ENCODE measurements around the gene DNAH3.
"Not testable (repeated sequence)": the region's sequence is repeated elsewhere in the genome, so short reads cannot be mapped to it uniquely, and the experiment has no call there.

The DNAH3 gene, protein sequence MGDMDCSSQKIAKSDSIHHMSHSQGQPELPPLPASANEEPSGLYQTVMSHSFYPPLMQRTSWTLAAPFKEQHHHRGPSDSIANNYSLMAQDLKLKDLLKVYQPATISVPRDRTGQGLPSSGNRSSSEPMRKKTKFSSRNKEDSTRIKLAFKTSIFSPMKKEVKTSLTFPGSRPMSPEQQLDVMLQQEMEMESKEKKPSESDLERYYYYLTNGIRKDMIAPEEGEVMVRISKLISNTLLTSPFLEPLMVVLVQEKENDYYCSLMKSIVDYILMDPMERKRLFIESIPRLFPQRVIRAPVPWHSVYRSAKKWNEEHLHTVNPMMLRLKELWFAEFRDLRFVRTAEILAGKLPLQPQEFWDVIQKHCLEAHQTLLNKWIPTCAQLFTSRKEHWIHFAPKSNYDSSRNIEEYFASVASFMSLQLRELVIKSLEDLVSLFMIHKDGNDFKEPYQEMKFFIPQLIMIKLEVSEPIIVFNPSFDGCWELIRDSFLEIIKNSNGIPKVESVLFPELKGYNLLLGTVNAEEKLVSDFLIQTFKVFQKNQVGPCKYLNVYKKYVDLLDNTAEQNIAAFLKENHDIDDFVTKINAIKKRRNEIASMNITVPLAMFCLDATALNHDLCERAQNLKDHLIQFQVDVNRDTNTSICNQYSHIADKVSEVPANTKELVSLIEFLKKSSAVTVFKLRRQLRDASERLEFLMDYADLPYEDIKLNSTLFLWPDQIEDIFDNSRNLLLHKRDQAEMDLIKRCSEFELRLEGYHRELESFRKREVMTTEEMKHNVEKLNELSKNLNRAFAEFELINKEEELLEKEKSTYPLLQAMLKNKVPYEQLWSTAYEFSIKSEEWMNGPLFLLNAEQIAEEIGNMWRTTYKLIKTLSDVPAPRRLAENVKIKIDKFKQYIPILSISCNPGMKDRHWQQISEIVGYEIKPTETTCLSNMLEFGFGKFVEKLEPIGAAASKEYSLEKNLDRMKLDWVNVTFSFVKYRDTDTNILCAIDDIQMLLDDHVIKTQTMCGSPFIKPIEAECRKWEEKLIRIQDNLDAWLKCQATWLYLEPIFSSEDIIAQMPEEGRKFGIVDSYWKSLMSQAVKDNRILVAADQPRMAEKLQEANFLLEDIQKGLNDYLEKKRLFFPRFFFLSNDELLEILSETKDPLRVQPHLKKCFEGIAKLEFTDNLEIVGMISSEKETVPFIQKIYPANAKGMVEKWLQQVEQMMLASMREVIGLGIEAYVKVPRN (N-terminal part only)

DNA sequence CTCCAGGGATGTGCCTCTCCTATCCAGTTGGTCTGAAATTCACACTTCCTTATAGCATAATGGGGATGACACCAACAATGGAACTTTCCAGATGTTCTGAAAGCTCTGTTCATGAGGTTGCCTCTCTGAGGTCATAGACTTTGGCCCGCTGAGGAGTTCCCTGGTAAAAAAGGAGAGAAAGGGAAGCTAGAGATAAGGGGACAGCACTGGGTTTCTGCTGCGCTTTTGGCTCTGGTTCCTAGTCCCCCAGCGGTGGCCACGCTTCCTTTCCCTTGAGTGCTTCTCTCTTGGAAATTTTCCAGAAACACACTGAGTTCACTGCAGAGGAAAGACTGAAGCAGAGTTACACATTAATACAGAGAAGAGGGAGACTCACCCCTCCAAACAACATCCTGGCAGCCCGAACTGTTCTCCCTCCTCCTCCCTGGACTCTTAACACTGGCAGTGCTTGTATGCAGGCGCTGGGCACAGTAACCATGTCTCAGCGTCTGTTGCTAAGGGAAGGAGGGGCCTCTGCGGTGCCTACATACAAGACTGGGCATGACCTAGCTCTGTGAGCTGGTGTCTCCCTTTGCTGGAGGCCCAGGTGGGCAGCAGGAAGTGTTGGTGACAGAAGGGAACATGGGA is at the start of gene DNAH3:
TSS of gene DNAH3 (minus strand) at position 472 of the 627 bp plus-strand sequence. CDS start 527 bp downstream, outside the sequence.
- TF ChIP-seq, protein P1, sequence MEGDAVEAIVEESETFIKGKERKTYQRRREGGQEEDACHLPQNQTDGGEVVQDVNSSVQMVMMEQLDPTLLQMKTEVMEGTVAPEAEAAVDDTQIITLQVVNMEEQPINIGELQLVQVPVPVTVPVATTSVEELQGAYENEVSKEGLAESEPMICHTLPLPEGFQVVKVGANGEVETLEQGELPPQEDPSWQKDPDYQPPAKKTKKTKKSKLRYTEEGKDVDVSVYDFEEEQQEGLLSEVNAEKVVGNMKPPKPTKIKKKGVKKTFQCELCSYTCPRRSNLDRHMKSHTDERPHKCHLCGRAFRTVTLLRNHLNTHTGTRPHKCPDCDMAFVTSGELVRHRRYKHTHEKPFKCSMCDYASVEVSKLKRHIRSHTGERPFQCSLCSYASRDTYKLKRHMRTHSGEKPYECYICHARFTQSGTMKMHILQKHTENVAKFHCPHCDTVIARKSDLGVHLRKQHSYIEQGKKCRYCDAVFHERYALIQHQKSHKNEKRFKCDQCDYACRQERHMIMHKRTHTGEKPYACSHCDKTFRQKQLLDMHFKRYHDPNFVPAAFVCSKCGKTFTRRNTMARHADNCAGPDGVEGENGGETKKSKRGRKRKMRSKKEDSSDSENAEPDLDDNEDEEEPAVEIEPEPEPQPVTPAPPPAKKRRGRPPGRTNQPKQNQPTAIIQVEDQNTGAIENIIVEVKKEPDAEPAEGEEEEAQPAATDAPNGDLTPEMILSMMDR (IDR thresholded peaks at IDR 0.05; ENCODE audit: low read depth, low read length, missing control alignments) = no peak
- no peak within 1 kb of the TSS for H3K4me3 ChIP-seq (replicated peaks; ENCODE audit: low read depth, low read length)
- DNase-seq (ENCODE audit: extremely low read depth, low read depth) = no peak

DNA sequence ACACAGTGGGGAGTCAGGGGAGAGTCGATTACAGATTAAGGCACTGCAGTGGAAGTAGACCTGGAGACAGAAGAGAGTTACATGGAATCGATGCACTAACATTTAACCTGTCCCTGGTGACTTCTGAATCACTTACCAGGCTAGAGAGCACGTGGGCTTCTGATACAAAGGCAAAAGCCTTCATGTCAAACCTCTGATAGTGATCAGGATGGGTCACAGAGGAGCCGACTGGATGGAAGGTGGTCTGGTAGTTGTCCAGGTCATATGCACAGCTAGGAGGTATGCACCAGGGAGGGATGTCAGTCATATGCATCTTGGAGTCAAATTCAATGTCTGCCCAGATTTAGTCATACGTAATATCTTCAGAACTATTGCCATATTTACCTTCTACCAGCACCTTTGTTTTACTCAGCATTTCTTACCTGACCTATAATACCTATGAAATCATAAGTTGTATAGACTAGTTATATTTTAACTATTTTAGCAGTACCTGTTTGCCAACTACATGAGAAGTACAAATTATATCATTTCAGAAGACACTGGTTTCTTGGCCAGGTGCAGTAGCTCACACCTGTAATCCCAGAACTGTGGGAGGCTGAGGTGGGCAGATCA is 49.1 kb upstream of the DNAH3 start:
- TF ChIP-seq, protein P1 (IDR thresholded peaks at IDR 0.05; ENCODE audit: low read depth, low read length, missing control alignments) = no peak
- H3K4me3 ChIP-seq (replicated peaks; ENCODE audit: low read depth, low read length) = no peak overlapping the region
- DNase-seq (ENCODE audit: extremely low read depth, low read depth) = no peak

DNA sequence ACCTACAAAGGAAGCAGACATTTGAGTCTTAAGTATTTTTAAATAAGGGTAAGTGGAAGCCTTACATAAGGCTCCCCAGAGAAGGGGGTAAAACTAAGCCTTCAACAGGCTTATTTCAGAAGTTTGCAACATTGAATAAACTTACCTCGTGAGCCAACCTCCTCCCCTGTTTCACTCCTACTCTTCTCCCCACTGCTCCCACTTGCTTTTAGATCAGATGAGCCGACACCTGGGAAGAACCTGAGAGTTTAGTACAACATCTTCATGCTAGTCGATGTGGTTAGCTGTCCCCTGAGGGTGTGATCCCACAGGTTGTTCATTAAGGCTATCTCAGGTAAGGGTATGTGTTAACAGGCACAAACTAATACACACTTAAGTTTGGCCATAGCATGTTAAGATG is 47.0 kb upstream of the DNAH3 start:
- H3K4me3 ChIP-seq (replicated peaks; ENCODE audit: low read depth, low read length) = no peak overlapping the region
- DNase-seq (ENCODE audit: extremely low read depth, low read depth) = no peak
- TF ChIP-seq, protein P1 (IDR thresholded peaks at IDR 0.05; ENCODE audit: low read depth, low read length, missing control alignments) = no peak

DNA sequence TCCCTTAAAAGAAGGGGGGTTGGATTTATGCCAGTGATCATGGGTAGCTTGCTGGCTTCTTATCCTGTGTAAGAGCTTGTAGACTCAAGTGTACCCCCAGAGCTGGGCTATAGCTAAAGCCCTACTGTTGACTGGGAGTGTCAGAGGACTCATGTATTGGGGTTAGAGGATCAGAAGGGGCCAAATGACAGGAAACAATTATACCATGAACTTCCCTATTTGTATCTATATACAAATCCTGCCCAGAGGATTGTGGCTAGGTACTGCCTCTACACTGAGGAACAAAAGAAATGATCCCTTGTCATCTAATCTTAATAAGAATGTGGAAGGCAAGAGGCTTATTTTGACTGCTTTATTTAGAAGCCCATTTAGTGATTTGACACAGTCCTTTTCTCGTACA is 46.5 kb upstream of the DNAH3 start:
- no peak for DNase-seq (ENCODE audit: extremely low read depth, low read depth)
- TF ChIP-seq, protein P1 (IDR thresholded peaks at IDR 0.05; ENCODE audit: low read depth, low read length, missing control alignments) = no peak
- H3K4me3 ChIP-seq (replicated peaks; ENCODE audit: low read depth, low read length) = no peak overlapping the region

DNA sequence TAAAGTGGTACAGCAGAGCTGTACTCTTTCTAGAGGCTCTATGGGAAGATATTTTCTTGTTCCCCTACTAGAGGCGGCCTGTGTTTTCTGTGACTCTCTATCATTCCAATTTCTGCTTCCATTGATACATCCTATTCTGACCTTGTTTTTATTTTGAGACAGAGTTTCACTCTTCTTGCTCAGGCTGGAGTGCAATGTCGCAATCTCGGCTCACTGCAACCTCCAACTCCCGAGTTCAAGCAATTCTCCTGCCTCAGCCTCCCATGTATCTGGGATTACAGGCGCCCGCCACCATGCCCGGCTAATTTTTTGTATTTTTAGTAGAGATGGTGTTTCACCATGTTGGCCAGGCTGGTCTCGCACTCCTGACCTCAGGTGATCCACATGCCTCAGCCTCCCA is 44.7 kb upstream of the DNAH3 start:
- not testable (repeated sequence) for DNase-seq (ENCODE audit: extremely low read depth, low read depth); H3K4me3 ChIP-seq (replicated peaks; ENCODE audit: low read depth, low read length)

DNA sequence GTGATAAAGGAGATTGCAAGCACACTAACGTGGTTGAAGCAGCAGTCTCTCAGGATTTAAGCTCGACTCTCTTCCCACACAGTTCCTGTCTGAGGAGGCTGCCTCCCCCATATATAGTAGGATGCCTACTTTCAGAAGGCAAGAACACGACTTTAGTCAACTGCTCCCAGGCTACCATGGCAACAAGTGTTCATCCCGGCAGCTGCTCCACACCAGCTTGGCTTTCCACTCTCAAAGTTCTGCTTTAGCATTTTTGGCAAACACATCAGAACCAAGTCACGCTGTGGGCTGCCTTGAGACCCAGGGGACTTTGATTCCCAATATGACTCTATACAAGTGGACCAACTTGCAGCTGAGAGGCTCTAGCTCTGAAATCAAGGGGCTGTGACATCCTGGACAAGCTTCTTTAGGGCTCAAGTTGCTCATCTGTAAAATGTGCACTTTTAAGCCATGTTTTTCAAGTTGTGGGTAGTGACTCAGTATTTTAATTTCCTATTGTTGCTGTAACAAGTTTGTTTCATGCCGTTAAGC is 44.2 kb upstream of the DNAH3 start:
- TF ChIP-seq, protein P1 (IDR thresholded peaks at IDR 0.05; ENCODE audit: low read depth, low read length, missing control alignments) = no peak
- no peak overlapping the region for H3K4me3 ChIP-seq (replicated peaks; ENCODE audit: low read depth, low read length)
- DNase-seq (ENCODE audit: extremely low read depth, low read depth) = no peak

Data from HFF-Myc (cell line).